ENCODE data around the gene NAA16.

- TF ChIP-seq, protein P1, sequence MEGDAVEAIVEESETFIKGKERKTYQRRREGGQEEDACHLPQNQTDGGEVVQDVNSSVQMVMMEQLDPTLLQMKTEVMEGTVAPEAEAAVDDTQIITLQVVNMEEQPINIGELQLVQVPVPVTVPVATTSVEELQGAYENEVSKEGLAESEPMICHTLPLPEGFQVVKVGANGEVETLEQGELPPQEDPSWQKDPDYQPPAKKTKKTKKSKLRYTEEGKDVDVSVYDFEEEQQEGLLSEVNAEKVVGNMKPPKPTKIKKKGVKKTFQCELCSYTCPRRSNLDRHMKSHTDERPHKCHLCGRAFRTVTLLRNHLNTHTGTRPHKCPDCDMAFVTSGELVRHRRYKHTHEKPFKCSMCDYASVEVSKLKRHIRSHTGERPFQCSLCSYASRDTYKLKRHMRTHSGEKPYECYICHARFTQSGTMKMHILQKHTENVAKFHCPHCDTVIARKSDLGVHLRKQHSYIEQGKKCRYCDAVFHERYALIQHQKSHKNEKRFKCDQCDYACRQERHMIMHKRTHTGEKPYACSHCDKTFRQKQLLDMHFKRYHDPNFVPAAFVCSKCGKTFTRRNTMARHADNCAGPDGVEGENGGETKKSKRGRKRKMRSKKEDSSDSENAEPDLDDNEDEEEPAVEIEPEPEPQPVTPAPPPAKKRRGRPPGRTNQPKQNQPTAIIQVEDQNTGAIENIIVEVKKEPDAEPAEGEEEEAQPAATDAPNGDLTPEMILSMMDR (conservative IDR thresholded peaks at IDR 0.05): no peak
- no peak for TF ChIP-seq EZH2 (IDR thresholded peaks at IDR 0.05; ENCODE audit: low read depth)
Measured at GRCh38 chr13:41377446-41377845, 66.4 kb downstream of the NAA16 start.

Measured in PC-9 (cell line).